HUDEP-2 (cell line): Measurements from ENCODE around the gene SMPX.
"Not testable (repeated sequence)": the region's sequence is repeated elsewhere in the genome, so short reads cannot be mapped to it uniquely, and the experiment has no call there.

ENCODE experiments used
- DNase-seq, 76 experiments: peaks; one replicate each; lab custom pipeline; 2025; ENCODE audit not compliant: unreplicated experiment in 76 of 76; lab: John Stamatoyannopoulos, UW

SMPX gene

DNA sequence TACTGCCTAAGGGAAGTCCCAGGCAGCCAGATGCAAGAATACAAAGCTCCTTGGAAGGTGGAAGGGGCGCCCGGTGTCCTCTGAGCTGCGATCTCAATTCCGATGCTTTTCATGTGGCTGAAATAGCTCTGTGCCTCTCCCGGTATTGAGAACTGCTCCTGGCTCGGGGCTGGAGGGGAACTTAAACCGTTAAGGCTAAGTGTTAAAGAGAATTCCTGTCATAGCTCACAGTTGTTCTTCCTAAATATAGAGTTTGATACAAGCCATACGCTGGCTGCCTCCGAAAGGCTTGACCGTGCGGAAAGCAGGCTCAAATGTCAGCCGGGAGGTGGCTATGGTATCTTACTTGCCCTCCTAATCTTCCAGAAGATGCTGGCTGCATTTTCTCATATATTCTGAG lies at the start of gene SMPX:
Gene SMPX (minus strand): TSS at position 157 of the 400 bp plus-strand sequence. CDS start 3,826 bp downstream, outside the sequence.
- DNase-seq = no peak

- no peak for DNase-seq
Observed at GRCh38 chrX:21806691-21807090, 48.8 kb upstream of the SMPX start.

GRCh38 chrX:21802839-21803238 lies 44.9 kb upstream of the SMPX start:
- DNase-seq = no peak

GRCh38 chrX:21802054-21802670 lies 44.2 kb upstream of the SMPX start:
- DNase-seq = no peak

GRCh38 chrX:21800344-21800770 lies 42.4 kb upstream of the SMPX start:
- DNase-seq = no peak

DNA sequence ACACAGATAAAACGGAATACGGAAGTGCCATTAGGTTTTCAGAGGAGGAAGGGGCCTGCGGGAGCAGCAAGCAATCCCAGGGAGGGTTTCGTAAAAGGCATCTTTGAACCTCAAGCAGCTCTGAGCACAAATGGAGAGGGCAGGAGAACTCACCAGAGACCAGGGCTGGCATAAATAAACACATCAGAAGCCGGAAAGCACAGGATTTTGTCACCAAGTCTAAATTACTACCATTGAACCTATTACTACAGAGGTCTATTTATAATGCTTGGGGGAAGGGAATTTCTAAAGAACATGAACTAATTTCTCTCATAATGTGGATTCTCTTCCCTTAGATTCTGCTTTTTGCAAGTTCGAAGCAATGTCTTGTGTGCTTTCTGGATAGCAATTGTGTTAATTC lies 41.9 kb upstream of the SMPX start:
- no peak for DNase-seq

DNA sequence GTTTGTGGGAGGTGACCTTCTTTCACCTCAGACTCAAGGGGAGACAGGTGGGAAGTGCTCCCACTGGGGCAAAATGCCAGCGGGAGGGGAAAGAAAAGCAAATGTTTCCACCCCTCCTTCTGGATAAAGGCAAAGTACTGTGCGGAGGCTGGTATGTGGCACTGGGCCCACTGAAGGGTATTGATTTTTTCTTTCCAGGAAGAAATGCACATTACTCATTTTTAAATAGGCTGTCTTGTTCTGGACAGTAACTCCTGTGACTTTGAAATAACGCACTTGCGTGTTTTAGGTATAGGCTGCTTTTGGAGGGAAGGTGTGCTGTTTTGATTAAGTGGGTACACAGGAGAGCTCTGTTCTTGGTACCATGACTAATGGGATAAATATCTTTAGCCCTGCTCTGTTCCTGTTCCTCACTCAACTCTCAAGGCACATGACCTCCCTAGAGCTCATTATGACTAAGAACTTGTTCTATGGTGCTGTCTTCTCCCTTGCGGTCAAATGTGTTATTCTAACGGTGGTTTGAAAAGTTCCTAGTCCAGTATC lies 40.8 kb upstream of the SMPX start:
- no peak for DNase-seq

- DNase-seq = no peak
Observed at GRCh38 chrX:21781976-21782375, 24.1 kb upstream of the SMPX start.

GRCh38 chrX:21781525-21781924 lies 23.6 kb upstream of the SMPX start:
- no peak for DNase-seq

DNA sequence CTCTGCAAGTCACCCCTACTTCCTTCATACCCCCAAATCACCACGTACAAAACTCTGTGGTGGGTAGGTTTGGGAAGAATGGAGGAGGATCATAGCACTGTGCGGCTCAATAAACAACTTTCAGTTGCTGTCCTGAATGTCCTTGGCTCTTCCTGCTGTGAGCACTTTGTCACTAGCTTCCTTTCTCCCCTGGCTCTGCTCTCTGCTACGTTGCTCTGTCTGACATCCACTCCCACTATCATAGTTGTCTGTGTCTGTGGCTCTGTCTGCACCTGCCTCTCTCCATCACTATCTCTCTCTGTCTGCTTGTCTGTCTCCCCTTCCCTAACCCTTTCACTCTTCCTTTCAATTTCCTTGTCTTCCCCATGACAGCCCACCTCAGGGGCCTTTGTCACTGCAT lies 21.2 kb upstream of the SMPX start:
- no peak for DNase-seq

GRCh38 chrX:21778236-21778635 lies 20.3 kb upstream of the SMPX start:
- DNase-seq = no peak

- DNase-seq = not testable (repeated sequence)
Observed at GRCh38 chrX:21775128-21775527, 17.2 kb upstream of the SMPX start.

DNA sequence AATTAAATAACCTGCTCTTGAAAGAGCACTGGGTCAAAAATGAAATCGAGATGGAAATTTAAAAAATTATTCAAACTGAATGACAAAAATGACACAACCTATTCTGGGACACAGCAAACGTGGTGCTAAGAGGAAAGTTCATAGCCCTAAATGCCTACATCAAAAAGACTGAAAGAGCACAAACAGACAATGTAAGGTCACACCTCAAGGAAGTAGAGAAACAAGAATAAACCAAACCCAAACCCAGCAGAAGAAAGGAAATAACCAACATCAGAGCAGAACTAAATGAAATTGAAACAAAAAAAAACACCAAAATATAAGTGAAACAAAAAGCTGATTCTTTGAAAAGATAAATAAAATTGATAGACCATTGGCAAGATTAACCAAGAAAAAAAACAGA lies 15.1 kb upstream of the SMPX start:
- DNase-seq = not testable (repeated sequence)

DNA sequence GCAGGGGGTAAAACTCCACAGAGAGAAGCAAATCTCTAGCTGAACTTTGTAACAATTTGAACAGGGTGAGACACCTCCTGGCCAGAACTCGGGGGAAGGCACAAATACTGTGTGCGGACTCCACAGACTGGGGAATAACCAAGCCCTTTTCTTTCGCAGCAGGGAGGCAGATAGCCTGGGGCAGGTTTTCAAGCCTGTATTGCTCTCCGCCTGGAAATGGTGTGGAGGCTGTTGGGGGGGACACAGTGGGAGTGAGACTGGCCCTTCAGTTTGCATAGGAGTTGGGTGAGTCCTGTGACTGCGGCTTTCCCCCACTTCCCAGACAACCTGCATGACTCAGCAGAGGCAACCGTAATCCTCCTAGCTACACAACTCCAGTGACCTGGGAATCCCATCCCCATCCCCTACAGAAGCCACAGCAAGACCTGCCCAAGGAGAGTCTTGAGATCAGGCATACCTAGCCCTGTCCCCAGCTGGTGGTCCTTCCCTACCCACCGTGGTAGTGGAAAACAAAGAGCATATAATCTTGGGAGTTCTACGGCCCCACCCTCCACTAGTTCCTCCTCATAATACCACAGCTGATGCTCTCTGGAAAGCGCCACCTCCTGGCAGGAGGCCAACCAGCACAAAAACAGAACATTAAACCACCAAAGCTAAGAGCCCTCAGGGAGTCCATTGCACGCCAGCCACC lies 12.9 kb upstream of the SMPX start:
- no peak for DNase-seq

DNA sequence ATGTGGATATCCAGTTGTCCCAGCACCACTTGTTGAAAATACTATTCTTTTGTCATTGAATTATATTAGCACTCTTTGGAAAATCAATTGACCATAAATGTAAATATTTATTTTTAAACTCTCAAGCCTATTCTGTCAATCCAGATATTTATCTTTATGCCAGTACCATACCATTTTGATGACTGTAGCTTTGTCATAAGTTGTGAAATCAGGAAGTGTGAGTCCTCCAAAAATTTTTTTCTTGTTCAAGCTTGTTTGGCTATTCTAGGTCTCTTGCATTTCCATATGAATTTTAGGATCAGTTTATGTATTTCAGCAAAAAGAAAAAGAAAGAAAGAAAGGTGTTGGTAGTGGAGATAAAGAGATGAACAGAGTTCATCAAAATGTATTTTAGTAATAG lies 8.2 kb upstream of the SMPX start:
- DNase-seq = no peak

DNA sequence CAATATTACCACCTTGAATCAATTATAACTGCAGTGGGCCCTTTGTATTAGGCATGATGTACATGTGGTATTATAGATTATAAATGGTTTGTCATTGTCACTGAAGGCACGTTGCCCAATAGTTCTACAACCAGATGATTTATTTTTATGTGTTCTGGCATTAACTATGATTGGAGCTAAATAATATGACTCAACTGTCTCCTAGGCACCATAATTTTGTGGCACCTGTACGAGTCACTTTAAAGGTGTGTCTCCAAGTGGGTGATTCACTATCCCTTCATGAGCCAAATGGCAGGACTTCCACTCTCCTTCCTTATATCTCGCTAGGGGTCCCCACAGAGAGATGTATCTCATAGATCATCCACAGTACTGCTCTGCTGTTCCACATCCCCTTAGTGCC lies 6.1 kb upstream of the SMPX start:
- DNase-seq = no peak

GRCh38 chrX:21758488-21758887 lies 572 bp upstream of the SMPX start:
- DNase-seq = no peak

DNA sequence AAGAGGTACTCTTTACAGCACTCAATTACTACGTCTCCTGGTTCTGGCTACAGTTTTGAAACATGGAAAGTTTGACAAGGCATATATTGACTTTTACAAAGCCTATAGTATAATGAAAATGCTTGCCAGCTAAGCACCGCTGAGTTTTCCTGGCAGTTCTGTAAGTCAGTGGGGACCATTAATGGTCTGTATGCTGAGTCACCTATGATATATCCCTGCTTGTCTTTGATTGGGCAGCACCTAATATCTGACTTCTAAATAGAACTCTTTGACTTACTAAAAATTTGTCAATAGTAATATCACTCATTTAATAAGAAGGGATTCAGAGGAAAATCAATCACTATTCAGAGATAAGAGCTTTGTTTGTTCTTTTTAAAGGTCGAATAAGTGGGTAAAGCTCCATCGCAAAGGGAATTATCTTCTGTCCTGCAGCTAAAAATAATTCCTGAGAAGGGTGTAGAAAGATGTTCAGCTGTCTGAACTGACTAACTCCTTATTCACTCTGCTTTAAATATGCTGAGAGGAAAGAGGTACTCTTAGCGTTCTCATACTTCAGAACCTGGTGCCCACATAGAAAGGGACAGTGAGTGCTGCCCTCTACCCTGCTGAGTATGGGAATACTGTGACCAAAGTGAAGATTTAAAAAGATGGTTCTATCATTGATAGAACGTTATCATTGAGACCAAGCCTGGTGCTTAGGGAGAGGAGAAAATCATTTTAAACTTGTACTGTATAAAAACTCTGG lies 959 bp downstream of the SMPX start:
- no peak for DNase-seq

DNA sequence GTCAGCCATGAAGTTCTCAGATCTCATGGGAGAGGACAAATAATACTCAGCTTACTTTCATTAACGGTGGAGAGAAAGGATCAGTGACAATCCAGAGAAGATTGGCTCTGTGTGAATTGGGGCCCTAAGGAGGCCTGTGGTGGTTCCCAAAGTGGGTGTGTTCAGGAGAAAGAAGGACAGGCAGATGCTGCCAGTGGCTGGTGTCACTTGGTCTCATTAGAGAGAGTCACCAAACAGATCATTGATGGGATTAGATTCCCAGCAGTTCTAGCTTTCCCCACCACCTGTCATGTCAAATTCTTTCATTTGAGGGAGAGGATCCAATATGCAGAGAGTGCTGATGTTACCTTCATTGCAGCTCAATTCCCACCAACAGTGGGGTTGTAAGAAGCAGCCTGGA lies 8.0 kb downstream of the SMPX start:
- no peak for DNase-seq

DNA sequence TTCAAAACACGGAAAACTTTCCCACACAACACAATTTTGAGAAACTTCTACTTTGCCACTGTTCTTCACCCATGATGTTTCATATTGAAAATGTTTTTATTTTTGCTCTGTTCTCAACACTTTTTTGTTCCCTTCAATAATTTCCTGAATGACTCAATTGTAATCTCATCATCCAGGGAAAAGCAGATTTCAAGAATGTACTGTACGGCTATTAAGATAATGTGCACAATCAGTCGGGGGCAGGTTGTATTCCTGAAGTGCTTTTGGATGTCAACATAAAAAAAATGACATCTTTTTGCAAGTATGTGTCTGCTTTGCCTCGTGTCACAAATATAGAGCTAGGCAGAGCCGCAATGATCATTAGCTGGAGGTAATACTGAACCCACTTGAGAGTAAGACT lies 9.7 kb downstream of the SMPX start:
- no peak for DNase-seq

- no peak for DNase-seq
Observed at GRCh38 chrX:21747558-21747957, 10.4 kb downstream of the SMPX start.

DNA sequence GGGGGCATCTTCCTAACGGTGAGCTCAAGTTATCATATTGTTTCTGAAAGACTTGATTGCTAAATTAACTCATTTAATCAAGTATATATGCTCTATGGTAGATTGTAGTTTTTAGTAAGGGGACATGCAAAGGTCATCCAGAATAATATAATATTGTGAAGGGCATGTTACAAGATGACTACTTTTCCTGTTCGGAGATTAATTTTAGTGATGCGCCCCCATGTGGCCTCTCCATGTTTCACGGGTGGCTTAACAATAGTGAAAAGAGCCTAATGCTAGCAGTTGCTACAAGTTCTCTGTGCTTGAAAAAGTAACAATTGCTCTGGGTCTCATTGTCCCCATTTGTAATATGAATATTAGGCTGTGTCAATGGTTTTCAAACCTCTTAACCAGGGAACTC lies 12.2 kb downstream of the SMPX start:
- DNase-seq = peak in 17 of 76 experiments; percentile 0 to 19 (median 1)
